Astrocyte (in vitro differentiated cells and primary cell): ENCODE results near the gene CLN3.

ENCODE experiments used
- EZH2 ChIP-seq: IDR thresholded peaks from 2 replicates; pipeline ENCODE4 v1.6.1; 2012; ENCODE audit warnings: mild to moderate bottlenecking, low read length, inconsistent platforms; ENCODE audit not compliant: insufficient read depth
- TF ChIP-seq, protein P1 (sequence below): IDR thresholded peaks from 2 replicates; pipeline ENCODE4 v1.5.1; 2011; ENCODE audit warnings: low read depth, mild to moderate bottlenecking, inconsistent platforms, low read length, moderate library complexity; ENCODE audit not compliant: insufficient read depth

DNA sequence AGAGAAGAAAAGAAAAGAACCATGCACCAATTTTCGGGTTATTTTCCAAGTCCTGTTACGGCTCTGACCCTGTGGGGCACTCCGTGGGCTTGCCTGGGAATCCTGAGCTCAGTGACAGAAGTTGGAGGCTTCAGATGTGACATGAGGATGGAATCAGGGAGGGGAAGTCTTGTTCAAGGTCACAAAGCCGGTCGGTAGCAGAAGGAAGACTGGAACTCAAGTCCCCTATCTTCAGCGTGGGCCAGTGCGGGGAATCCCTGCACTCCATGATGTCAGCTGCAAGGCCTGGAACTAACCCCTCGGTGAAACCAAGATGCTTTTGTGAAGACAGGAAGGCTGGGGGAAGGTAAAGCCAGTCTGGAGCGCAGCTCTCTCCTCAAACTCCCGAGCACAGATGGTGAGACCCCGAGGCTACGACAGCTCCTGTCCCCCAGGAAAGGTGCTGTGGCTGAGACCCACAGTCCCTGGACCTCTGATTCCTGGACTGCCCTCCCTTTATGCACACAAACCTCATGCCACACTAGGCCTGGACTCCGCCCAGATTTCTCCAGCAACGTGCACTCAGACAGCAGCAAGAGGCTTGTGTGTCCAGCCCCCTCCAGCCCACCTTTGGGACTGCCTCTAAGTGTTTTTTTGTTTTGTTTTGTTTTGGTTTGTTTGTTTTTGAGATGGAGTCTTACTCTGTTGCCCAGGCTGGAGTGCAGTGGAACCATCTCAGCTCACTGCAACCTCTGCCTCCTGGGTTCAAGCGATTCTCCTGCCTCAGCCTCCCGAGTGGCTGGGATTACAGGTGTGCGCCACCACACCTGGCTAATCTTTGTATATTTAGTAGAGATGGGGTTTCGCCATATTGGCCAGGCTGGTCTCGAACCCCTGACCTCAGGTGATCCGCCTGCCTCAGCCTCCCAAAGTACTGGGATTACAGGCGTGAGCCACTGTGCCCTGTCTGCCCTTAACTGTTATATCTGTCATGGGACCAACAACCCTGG is 20.2 kb upstream of the CLN3 start:
- TF ChIP-seq, protein P1, sequence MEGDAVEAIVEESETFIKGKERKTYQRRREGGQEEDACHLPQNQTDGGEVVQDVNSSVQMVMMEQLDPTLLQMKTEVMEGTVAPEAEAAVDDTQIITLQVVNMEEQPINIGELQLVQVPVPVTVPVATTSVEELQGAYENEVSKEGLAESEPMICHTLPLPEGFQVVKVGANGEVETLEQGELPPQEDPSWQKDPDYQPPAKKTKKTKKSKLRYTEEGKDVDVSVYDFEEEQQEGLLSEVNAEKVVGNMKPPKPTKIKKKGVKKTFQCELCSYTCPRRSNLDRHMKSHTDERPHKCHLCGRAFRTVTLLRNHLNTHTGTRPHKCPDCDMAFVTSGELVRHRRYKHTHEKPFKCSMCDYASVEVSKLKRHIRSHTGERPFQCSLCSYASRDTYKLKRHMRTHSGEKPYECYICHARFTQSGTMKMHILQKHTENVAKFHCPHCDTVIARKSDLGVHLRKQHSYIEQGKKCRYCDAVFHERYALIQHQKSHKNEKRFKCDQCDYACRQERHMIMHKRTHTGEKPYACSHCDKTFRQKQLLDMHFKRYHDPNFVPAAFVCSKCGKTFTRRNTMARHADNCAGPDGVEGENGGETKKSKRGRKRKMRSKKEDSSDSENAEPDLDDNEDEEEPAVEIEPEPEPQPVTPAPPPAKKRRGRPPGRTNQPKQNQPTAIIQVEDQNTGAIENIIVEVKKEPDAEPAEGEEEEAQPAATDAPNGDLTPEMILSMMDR = no peak
- TF ChIP-seq EZH2 = no peak
